ENCODE data around the gene ABCD2. TPM values are rescaled to one million over a fixed set of nuclear protein-coding genes. Genes with fewer than 3 reads are reported as not detected.

The ABCD2 gene
- total and polyA plus RNA-seq, 2 of the 4 experiments (the other 2 are of a cell fraction), result not detected

DNA sequence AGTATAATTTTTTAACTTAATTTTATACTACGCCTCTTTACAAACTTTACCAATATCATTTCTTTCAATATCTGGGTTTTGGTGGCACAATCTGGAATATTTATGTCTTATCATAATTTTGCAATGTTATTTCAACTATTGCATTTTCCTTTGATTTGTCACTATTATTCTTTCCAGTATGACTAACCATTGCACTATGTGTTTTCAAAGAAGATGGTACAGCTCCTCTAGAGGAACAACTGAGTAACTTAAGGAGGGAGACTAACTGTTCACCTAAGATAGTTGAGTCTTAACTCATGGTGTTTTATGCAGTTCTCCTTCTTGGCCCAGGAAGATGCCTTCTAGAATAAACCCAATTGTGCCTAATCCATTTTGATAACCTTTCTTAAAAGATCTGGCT lies 116.2 kb downstream of the ABCD2 start:
- no peak overlapping the region for H2BK5ac ChIP-seq (ENCODE audit: low read depth, low read length, poor library complexity, severe bottlenecking)
- H2AFZ ChIP-seq (replicated peaks; ENCODE audit: low read length, poor library complexity), result no peak overlapping the region
- H3K14ac ChIP-seq (replicated peaks; ENCODE audit: low read depth, low read length), result no peak overlapping the region
- H3K23ac ChIP-seq (ENCODE audit: low read depth, low read length), result no peak overlapping the region
- H3K4me3 ChIP-seq (ENCODE audit: insufficient read depth, low read depth, low read length), result no peak overlapping the region
- no peaks in the 10 kb centered on the region for H4K20me1 ChIP-seq (ENCODE audit: insufficient read depth, low read length)
- H3K4me1 ChIP-seq (ENCODE audit: control insufficient read depth, insufficient read depth, low read length), result no peaks in the 10 kb centered on the region
- ChIA-PET CTCF (no interaction called here), POLR2A (ENCODE audit: unreplicated experiment) (no interaction called here)
- H4K91ac ChIP-seq (ENCODE audit: insufficient read depth, low read depth, low read length), result no peak overlapping the region
- H3K4ac ChIP-seq (ENCODE audit: low read depth, low read length), result no peak overlapping the region
- no peak overlapping the region for H3K9ac ChIP-seq (ENCODE audit: low read depth, low read length)
- no peak overlapping the region for H2BK15ac ChIP-seq (ENCODE audit: low read depth, low read length)
- H2AK9ac ChIP-seq (replicated peaks; ENCODE audit: low read depth, low read length, poor library complexity), result no peak overlapping the region
- in situ Hi-C loops (cut with MboI; ENCODE audit: low sequenced_read_pairs), result no loop called here
- no peaks in the 10 kb centered on the region for H3K27me3 ChIP-seq (ENCODE audit: control insufficient read depth, insufficient read depth, low read length)
- H3K9me3 ChIP-seq (ENCODE audit: control insufficient read depth, insufficient read depth, low read length), result peaks cover 3% of the 10 kb centered on the region; the same call in 1 of the 2 replicates
- no peak overlapping the region for H3K18ac ChIP-seq (ENCODE audit: low read depth, low read length)
- H3K4me2 ChIP-seq (ENCODE audit: low read depth, low read length), result no peak overlapping the region
- H3K56ac ChIP-seq (ENCODE audit: extremely low read depth, insufficient read depth, low read length), result no peak overlapping the region
- no peaks in the 10 kb centered on the region for H3K36me3 ChIP-seq (ENCODE audit: control insufficient read depth, insufficient read depth, low read length)
- TF ChIP-seq FOS (IDR thresholded peaks at IDR 0.05; ENCODE audit: low read depth, low read length), result no peak
- no peak for TF ChIP-seq RAD21 (IDR thresholded peaks at IDR 0.05; ENCODE audit: low read length)
- TF ChIP-seq CHD1 (IDR thresholded peaks at IDR 0.05; ENCODE audit: low read depth, low read length), result no peak
- no peak for TF ChIP-seq SMC3 (IDR thresholded peaks at IDR 0.05; ENCODE audit: low read depth, low read length)
- TF ChIP-seq RCOR1 (IDR thresholded peaks at IDR 0.05; ENCODE audit: insufficient replicate concordance, low read length), result no peak
- no peak for TF ChIP-seq USF2 (IDR thresholded peaks at IDR 0.05; ENCODE audit: low read depth, low read length)
- no peak for TF ChIP-seq BHLHE40 (IDR thresholded peaks at IDR 0.05; ENCODE audit: low read depth, low read length)
- TF ChIP-seq POLR2A (IDR thresholded peaks at IDR 0.05; ENCODE audit: low read depth, low read length), result no peak
- TF ChIP-seq CEBPB (IDR thresholded peaks at IDR 0.05; ENCODE audit: low read depth, low read length), result no peak
- TF ChIP-seq CTCF (conservative IDR thresholded peaks at IDR 0.05; ENCODE audit: low read depth, low read length), result no peak
- TF ChIP-seq, protein P1, sequence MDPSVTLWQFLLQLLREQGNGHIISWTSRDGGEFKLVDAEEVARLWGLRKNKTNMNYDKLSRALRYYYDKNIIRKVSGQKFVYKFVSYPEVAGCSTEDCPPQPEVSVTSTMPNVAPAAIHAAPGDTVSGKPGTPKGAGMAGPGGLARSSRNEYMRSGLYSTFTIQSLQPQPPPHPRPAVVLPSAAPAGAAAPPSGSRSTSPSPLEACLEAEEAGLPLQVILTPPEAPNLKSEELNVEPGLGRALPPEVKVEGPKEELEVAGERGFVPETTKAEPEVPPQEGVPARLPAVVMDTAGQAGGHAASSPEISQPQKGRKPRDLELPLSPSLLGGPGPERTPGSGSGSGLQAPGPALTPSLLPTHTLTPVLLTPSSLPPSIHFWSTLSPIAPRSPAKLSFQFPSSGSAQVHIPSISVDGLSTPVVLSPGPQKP (IDR thresholded peaks at IDR 0.05; ENCODE audit: borderline replicate concordance, low read depth, low read length), result no peak
- TF ChIP-seq MAFK (IDR thresholded peaks at IDR 0.05; ENCODE audit: low read depth, low read length), result no peak
- TF ChIP-seq MAZ (IDR thresholded peaks at IDR 0.05; ENCODE audit: borderline replicate concordance, low read depth, low read length), result no peak
- no peak for TF ChIP-seq MXI1 (IDR thresholded peaks at IDR 0.05; ENCODE audit: borderline replicate concordance, low read depth, low read length)
- TF ChIP-seq RFX5 (IDR thresholded peaks at IDR 0.05; ENCODE audit: low read depth, low read length), result no peak
- TF ChIP-seq NFE2L2 (IDR thresholded peaks at IDR 0.05; ENCODE audit: low read depth, low read length), result no peak
- intact Hi-C loops (cut with micrococcal nuclease), result no loop called here
- ATAC-seq (ENCODE audit: low read depth) (no peak), DNase-seq (no peak)
- H3K9me1 ChIP-seq (ENCODE audit: insufficient read depth, low read length), result no peaks in the 10 kb centered on the region
- dilution Hi-C loops (cut with HindIII; ENCODE audit: low sequenced_read_pairs, unreplicated experiment), result no loop called here
- H4K8ac ChIP-seq (ENCODE audit: low read depth in 2 of 2, low read length in 2 of 2), result no peak overlapping the region
- WGBS, 2 experiments (ENCODE audit: extremely low coverage in 2 of 2, insufficient read length in 1 of 2), result no CpG with 5 or more reads among the region's 1 CpG
- no peaks in the 10 kb centered on the region for H3K79me1 ChIP-seq (ENCODE audit: low read depth in 1 of 2, low read length in 2 of 2)
- BruUV-seq (replicated peaks), result no TSS peak
- H4K5ac ChIP-seq (ENCODE audit: low read depth, low read length), result no peak overlapping the region
- no peak overlapping the region for H2BK120ac ChIP-seq (ENCODE audit: low read depth, low read length)
- no peak overlapping the region for H2BK20ac ChIP-seq (ENCODE audit: low read depth, low read length)
- H3K27ac ChIP-seq (ENCODE audit: insufficient read depth, low read length), result no peak overlapping the region
- H2AK5ac ChIP-seq (ENCODE audit: low read depth, low read length), result no peak overlapping the region
